NCI-H2171 (cell line): ENCODE results near the gene RUFY4.
"Not testable (repeated sequence)": the region's sequence is repeated elsewhere in the genome, so short reads cannot be mapped to it uniquely, and the experiment has no call there.

Experiments used
- DNase-seq: peaks from one replicate; lab custom pipeline; 2025; lab: John Stamatoyannopoulos, UW

Gene RUFY4

GRCh38 chr2:218089259-218089658, 20.2 kb downstream of the RUFY4 start:
- no peak for DNase-seq

- no peak for DNase-seq
These were observed 22.7 kb downstream of the RUFY4 start for GRCh38 chr2:218091746-218092145.

GRCh38 chr2:218093879-218094278, 24.8 kb downstream of the RUFY4 start:
- no peak for DNase-seq

- no peak for DNase-seq
These were observed 26.8 kb downstream of the RUFY4 start for GRCh38 chr2:218095853-218096252.

- no peak for DNase-seq
These were observed 28.9 kb downstream of the RUFY4 start for GRCh38 chr2:218097975-218098374.

GRCh38 chr2:218108834-218109233, 39.8 kb downstream of the RUFY4 start:
- DNase-seq: not testable (repeated sequence)

- DNase-seq: not testable (repeated sequence)
These were observed 52.7 kb downstream of the RUFY4 start for GRCh38 chr2:218121789-218122188.

GRCh38 chr2:218122286-218122685, 53.2 kb downstream of the RUFY4 start:
- not testable (repeated sequence) for DNase-seq

GRCh38 chr2:218123986-218124385, 54.9 kb downstream of the RUFY4 start:
- no peak for DNase-seq

GRCh38 chr2:218125095-218125494, 56.0 kb downstream of the RUFY4 start:
- no peak for DNase-seq

- no peak for DNase-seq
These were observed 56.6 kb downstream of the RUFY4 start, which contains the start of gene CXCR2 for GRCh38 chr2:218125626-218126080. TSS of gene CXCR2 (plus strand) at chr2:218126028. CDS start at chr2:218134802, 8,774 bp downstream.

GRCh38 chr2:218127929-218128455, 58.9 kb downstream of the RUFY4 start:
- no peak for DNase-seq

- DNase-seq: no peak
These were observed 59.9 kb downstream of the RUFY4 start for GRCh38 chr2:218128781-218129457.

- no peak for DNase-seq
These were observed 60.5 kb downstream of the RUFY4 start for GRCh38 chr2:218129458-218130135.

GRCh38 chr2:218130377-218130776, 61.3 kb downstream of the RUFY4 start:
- DNase-seq: no peak

- no peak for DNase-seq
These were observed 61.8 kb downstream of the RUFY4 start for GRCh38 chr2:218130822-218131221.

GRCh38 chr2:218137514-218137913, 68.5 kb downstream of the RUFY4 start:
- no peak for DNase-seq

- no peak for DNase-seq
These were observed 69.0 kb downstream of the RUFY4 start for GRCh38 chr2:218138047-218138446.
